ENCODE data around the gene USP46. TPM values are rescaled to one million over a fixed set of nuclear protein-coding genes. Genes with fewer than 3 reads are reported as not detected.

The USP46 gene
- total RNA-seq, 1 experiment from 2014 or later, result 49.0 TPM

DNA sequence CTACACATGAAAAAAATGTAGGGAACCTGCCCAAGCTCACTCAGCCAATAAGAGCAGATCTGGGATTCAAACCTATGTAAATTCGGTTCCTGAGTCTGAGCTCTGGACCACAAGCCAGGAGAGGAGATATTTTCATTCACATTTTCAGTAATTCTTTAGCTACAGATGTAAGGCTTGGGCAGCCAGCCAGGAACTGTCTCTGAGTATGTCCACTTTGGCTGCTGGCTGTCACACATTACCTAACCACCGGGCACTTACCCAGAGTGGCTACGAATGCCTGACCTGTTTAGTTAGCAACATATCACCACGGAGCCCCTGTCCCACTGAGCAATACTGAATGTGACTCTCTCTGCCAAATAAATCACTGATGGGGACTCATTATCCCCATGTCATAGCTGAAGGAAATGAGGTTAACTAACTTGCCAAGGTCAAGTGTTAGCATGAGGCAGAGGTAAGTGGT lies 15.3 kb downstream of the USP46 start:
- peak; percentile 31 to 38 for DNase-seq
- Histone ChIP-seq H3K4me3 (no peak overlapping the region), H3K27me3 (no peaks in the 10 kb centered on the region), H3K36me3 (peaks cover 11% of the 10 kb centered on the region; the same call in 1 of the 2 replicates), H3K4me1 (peaks cover 3% of the 10 kb centered on the region; the same call in 1 of the 2 replicates), H3K9me3 (replicated peaks) (0 out of 2 replicates have a peak, but pooled peaks cover 2% of the 10 kb centered on the region), H3K27ac (no peak overlapping the region)

DNA sequence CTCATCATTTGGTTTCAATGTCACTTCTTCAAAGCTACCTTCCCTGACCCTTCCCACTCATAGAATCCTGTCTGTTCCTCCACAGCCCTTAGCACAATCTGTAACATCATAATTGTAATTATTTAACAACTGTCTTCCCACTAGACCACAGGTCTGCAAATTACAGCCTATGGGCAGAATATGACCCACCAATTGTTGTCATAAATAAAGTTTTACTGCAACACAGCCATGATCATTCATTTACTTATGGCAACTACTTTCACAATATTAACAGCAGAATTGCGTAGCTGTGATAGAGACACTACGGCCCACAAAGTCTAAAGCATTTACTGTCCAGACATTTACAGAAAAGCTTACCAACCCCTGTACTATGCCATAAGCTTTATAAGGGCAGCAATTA lies 15.9 kb downstream of the USP46 start:
- peaks cover 3% of the 10 kb centered on the region; the same call in 1 of the 2 replicates for H3K4me1 ChIP-seq
- no peak for DNase-seq
- H3K4me3 ChIP-seq, result no peak overlapping the region
- H3K27me3 ChIP-seq, result no peaks in the 10 kb centered on the region
- no peak overlapping the region for H3K27ac ChIP-seq
- 0 out of 2 replicates have a peak, but pooled peaks cover 4% of the 10 kb centered on the region for H3K9me3 ChIP-seq (replicated peaks)
- H3K36me3 ChIP-seq, result peaks cover 7% of the 10 kb centered on the region; the same call in 1 of the 2 replicates

DNA sequence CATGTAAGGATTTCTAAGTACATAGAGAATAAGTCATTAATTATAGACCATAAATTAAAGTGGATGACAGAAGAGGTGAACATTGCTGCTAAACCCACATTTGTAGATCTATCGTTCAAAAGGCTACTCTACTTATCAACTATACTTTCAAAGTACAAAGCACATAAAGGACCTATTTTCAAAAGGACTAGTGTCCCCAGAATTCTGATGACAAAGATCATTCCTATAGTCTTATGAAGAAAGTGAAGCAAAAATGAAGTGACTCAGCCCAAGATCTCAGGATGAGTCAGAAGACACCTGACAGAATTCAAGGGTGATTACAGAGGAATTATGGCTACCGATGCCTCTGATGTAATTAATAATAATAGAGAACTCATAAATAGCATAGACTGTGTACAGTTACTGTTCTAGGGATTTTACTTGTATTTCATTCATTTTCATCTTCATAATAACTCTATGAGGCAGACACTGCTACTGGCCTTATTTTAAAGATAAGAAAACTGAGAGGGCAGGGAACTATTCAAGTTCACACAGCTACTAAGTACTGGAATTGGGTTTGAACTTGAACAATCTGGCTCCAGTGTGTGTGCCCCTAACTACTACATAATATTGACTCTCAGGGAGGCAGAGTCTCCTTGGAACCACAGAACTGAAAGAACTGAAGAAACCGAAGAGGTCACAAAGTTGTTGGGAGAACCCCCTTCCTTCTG lies 17.1 kb downstream of the USP46 start:
- Histone ChIP-seq H3K36me3 (0 out of 2 replicates have a peak, but pooled peaks cover 6% of the 10 kb centered on the region), H3K27me3 (no peaks in the 10 kb centered on the region), H3K4me1 (peaks cover 3% of the 10 kb centered on the region; the same call in 1 of the 2 replicates), H3K9me3 (replicated peaks) (0 out of 2 replicates have a peak, but pooled peaks cover 4% of the 10 kb centered on the region), H3K4me3 (no peak overlapping the region), H3K27ac (no peak overlapping the region)
- DNase-seq, result no peak

DNA sequence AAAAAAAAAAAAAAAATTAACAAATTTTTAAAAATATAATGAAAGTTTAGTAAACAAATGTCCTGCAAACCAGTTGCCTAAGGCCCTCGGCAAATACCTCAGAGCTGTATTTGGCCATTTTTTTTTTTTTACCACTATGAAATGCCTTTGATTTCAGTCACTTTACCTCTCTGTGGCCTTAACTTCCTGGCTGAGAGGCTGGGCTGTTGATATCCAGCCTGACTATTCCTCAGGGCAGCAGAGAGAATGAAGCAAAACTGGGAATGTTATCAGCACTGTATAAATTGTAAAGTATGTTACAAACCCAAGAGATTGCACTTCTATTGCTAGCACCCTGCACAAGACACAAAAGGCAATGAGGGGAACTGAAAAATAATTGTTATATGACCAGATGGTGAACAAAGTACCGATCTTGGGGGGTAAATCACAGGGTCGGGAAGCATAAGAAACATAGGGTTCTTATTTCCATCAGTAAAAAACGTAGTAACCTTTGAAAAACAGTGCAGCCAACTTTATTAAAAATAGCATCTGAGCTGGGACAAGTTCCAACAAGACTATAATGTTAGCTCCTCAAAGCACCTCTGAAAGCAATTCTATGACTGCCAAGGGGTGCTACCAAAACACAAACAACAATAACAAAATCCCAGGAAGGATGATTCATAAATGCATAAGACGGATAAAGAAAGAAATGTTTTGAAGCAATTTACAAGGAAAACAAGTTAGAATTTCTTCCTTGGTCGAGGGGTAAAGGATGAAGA lies 18.1 kb downstream of the USP46 start:
- Histone ChIP-seq H3K4me3 (no peak overlapping the region), H3K4me1 (peaks cover 3% of the 10 kb centered on the region; the same call in 1 of the 2 replicates), H3K27me3 (no peaks in the 10 kb centered on the region), H3K27ac (no peak overlapping the region), H3K9me3 (replicated peaks) (0 out of 2 replicates have a peak, but pooled peaks cover 4% of the 10 kb centered on the region), H3K36me3 (0 out of 2 replicates have a peak, but pooled peaks cover 6% of the 10 kb centered on the region)
- no peak for DNase-seq

DNA sequence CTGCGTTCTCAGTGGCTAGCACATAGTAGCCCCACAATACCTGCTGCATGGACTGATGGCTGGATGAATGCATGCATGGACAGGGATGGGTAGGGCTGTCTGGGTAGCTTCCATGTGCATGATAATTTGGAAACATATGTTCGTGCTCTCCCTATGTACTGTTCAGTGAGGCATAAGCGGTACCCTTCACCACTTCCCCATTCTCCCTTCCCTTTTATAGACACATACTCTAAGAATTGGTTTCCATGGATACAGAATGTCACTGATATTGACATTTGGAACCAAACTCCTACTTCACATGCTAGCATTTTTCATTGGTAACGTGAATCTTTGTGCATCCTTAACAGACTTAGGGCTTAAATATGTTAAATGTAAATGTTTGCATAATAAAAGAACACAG lies 20.4 kb downstream of the USP46 start:
- Histone ChIP-seq H3K27me3 (no peaks in the 10 kb centered on the region), H3K4me3 (no peak overlapping the region), H3K9me3 (replicated peaks) (0 out of 2 replicates have a peak, but pooled peaks cover 4% of the 10 kb centered on the region), H3K36me3 (0 out of 2 replicates have a peak, but pooled peaks cover 6% of the 10 kb centered on the region), H3K27ac (no peak overlapping the region), H3K4me1 (peaks cover 3% of the 10 kb centered on the region; the same call in 1 of the 2 replicates)
- DNase-seq, result no peak

DNA sequence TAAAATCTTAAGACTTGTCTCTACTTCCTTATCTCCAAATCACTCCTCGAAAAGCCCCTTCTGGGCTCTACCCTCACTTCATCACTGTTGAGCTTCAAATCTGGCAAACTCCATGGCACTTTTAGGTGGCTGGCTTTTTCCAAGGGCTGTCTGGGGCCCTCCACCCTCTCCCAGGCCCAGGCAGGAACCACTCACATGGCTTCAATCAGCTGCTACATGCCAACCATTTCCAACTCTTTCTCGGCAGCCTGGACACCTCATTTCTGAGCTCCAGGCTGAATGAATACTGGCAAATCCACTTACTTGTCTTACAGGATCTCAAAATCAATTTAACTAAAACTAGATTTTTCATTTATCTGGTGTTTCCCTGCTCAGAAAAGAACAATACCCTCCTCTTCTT lies 22.0 kb downstream of the USP46 start:
- Histone ChIP-seq H3K9me3 (replicated peaks) (0 out of 2 replicates have a peak, but pooled peaks cover 4% of the 10 kb centered on the region), H3K27me3 (no peaks in the 10 kb centered on the region), H3K27ac (no peak overlapping the region), H3K36me3 (peaks cover 6% of the 10 kb centered on the region; the same call in 1 of the 2 replicates), H3K4me3 (no peak overlapping the region), H3K4me1 (no peaks in the 10 kb centered on the region; the same call in 1 of the 2 replicates)
- no peak for DNase-seq

DNA sequence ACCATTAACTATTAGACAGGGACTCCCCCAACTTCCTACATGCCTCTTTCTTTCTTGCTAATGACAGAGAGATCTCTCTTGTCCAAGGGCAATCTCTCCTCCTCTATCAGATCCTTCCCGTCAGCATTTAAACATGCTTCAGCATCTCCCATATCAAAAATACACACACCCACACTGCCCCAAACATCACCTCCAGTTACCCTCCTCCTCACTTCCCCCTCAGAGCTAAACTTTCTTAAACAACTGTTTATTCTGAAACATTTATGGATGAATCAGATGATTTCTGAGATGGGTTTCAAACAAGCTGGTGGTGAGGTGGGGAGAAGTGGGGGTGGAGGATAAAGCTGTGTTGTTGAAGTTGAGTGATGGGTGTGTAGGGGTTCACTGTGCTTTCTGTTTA lies 23.5 kb downstream of the USP46 start:
- H3K4me1 ChIP-seq, result no peaks in the 10 kb centered on the region
- H3K9me3 ChIP-seq (replicated peaks), result 0 out of 2 replicates have a peak, but pooled peaks cover 4% of the 10 kb centered on the region
- H3K27ac ChIP-seq, result no peak overlapping the region
- peaks cover 4% of the 10 kb centered on the region for H3K36me3 ChIP-seq
- no peak for DNase-seq
- no peak overlapping the region for H3K4me3 ChIP-seq
- H3K27me3 ChIP-seq, result no peaks in the 10 kb centered on the region

DNA sequence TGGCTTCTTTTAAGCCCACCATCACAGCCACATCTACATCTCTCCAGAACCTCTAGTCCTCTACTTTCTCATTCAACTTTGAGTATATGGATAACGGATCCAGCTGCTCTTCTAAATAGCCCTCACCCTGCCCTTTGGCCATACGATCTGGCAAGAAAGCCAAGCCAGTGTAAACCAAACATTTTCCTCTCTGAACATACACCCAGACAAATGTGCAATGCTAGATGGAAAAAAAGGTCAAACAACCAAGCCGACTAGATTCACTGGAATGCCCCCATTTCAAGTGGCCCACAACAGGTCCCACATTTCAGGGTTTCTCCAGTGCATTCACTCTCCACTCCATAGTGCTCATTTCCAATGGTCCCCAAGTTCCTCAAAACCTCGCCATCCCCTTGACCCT lies 24.0 kb downstream of the USP46 start:
- no peak overlapping the region for H3K27ac ChIP-seq
- H3K27me3 ChIP-seq, result no peaks in the 10 kb centered on the region
- no peaks in the 10 kb centered on the region for H3K4me1 ChIP-seq
- H3K4me3 ChIP-seq, result no peak overlapping the region
- no peak for DNase-seq
- H3K36me3 ChIP-seq, result peaks cover 4% of the 10 kb centered on the region
- 0 out of 2 replicates have a peak, but pooled peaks cover 4% of the 10 kb centered on the region for H3K9me3 ChIP-seq (replicated peaks)

DNA sequence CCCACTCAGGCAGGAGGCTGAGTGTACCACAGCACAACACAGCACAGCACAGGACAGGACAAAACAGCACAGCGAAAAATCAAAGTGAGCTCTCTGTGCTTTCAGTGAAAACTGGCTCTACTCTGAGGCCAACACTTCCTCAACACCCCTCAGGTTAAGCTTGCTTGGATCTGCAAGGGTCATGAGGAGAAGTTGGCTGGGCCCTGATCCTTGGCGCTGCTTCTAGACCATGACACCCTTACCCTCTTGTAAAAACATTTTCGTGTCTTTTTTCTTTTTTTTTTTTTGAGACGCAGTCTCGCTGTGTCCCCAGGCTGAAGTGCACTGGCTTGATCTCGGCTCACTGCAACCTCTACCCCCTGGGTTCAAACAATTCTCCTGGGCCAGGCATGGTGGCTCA lies 25.3 kb downstream of the USP46 start:
- peaks cover under 1% of the 10 kb centered on the region for H3K36me3 ChIP-seq
- H3K4me1 ChIP-seq, result no peaks in the 10 kb centered on the region
- H3K27me3 ChIP-seq, result no peaks in the 10 kb centered on the region
- H3K9me3 ChIP-seq (replicated peaks), result 0 out of 2 replicates have a peak, but pooled peaks cover 2% of the 10 kb centered on the region
- no peak overlapping the region for H3K4me3 ChIP-seq
- DNase-seq, result no peak
- no peak overlapping the region for H3K27ac ChIP-seq

DNA sequence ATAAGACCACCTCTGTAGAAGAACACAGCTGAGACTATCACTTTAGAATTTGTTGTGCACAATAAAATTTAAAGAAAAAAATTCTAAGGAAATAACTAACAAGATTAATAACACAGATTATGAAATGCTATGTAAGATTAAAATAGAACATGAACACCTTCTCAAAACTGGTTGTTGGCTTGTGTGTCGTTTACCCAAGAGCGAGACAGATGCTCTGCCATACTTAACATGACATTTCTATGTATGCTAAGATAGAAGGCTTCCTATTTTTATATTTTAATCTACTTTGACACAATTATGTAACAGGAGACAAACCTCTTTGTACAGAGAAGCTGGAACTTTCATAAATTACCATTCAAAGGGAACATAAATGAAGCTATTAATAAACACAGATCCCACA lies 30.1 kb downstream of the USP46 start:
- Histone ChIP-seq H3K9me3 (replicated peaks) (no peaks in the 10 kb centered on the region), H3K27ac (no peak overlapping the region), H3K4me3 (no peak overlapping the region), H3K27me3 (no peaks in the 10 kb centered on the region), H3K36me3 (peaks cover 29% of the 10 kb centered on the region), H3K4me1 (peaks cover 5% of the 10 kb centered on the region; the same call in 1 of the 2 replicates)
- DNase-seq, result no peak

DNA sequence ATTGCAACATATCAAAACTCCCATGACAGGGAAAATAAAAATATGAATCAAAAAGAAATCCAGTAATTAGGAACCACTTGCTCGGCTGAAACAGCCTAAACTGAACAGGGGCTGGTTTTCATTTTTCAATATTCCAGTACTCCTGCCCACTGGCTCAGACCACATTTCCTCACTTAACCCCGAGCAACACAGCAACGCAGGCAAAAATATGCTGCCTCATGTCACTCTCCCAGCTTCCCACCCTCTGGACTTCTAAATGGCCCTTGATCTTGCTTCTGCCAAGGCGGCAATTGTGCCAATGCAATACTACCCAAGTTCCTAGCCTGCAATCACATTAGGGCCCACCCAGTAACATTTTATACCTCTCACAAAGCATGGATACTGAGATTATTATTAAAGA lies 30.6 kb downstream of the USP46 start:
- no peaks in the 10 kb centered on the region for H3K27me3 ChIP-seq
- H3K36me3 ChIP-seq, result peaks cover 29% of the 10 kb centered on the region
- no peaks in the 10 kb centered on the region for H3K9me3 ChIP-seq (replicated peaks)
- no peak overlapping the region for H3K27ac ChIP-seq
- no peak overlapping the region for H3K4me3 ChIP-seq
- H3K4me1 ChIP-seq, result peaks cover 5% of the 10 kb centered on the region; the same call in 1 of the 2 replicates
- no peak for DNase-seq

DNA sequence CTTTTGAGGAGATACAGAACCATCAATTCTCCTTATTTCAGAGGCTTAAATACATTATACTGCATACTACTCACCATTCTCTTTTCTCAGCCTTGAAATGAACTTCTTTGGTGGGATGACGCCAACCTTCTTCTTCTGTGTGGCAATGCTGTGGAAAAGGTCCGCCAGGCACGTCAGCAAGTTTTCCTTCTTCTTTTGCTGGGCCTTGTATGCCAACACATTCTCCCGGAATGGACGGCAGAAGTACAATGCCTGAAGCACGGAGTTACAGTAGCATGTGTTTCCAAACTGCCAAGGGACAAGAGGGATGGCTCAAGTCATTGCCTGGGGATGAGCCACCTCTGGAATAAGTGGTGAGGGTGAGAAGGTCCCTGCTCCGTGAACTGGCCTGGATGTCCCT lies 31.2 kb downstream of the USP46 start:
- no peak overlapping the region for H3K27ac ChIP-seq
- peaks cover 5% of the 10 kb centered on the region for H3K4me1 ChIP-seq
- H3K36me3 ChIP-seq, result peaks cover 29% of the 10 kb centered on the region
- no peak overlapping the region for H3K4me3 ChIP-seq
- DNase-seq, result no peak
- no peaks in the 10 kb centered on the region for H3K27me3 ChIP-seq
- H3K9me3 ChIP-seq (replicated peaks), result no peaks in the 10 kb centered on the region

DNA sequence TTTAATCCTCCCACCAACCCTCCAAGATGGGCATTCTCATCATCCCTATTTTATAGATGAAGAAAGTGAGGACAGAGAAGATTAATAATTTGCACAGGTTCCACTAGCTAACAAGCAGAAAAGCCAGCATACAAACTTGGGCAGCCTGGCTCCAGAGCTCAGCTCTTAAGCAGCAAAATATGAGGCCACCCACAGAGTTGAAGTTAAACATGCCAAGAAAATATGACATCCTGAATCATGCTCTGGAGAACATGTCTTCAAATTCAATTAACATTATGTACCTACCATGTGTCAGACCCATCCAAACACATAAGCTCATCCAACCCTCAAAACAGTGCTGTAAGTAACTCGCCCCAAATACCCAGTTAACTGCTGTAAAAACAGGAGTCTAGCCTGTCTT lies 33.9 kb downstream of the USP46 start:
- peak in 1 of 2 experiments; percentile 25 for DNase-seq
- H3K27ac ChIP-seq, result no peak overlapping the region
- H3K4me3 ChIP-seq, result no peak overlapping the region
- H3K27me3 ChIP-seq, result no peaks in the 10 kb centered on the region
- H3K36me3 ChIP-seq, result peaks cover 37% of the 10 kb centered on the region
- no peaks in the 10 kb centered on the region for H3K9me3 ChIP-seq (replicated peaks)
- peaks cover 5% of the 10 kb centered on the region for H3K4me1 ChIP-seq

DNA sequence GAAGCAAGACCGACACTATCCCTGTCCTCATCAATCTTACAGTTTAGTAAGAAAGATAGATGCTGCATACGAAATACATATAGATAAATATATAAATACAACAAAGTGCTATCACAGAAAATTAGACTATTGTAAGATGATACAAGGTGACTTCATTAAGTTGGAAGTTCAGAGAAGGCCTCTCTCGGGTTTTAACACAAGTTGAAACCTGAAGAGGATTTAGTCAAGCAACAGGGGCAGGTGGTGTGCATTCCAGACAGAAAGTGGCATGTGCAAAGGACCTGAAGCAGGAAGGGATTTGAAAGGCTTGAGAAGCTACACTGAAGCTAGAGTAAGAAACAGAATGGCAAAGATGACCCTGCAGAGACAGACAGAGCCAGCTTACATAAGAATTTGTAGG lies 36.5 kb downstream of the USP46 start:
- Histone ChIP-seq H3K4me1 (peaks cover 11% of the 10 kb centered on the region), H3K9me3 (replicated peaks) (no peaks in the 10 kb centered on the region), H3K4me3 (no peak overlapping the region), H3K27ac (no peak overlapping the region), H3K36me3 (peaks cover 35% of the 10 kb centered on the region), H3K27me3 (no peaks in the 10 kb centered on the region)
- DNase-seq, result peak; percentile 30 to 48

DNA sequence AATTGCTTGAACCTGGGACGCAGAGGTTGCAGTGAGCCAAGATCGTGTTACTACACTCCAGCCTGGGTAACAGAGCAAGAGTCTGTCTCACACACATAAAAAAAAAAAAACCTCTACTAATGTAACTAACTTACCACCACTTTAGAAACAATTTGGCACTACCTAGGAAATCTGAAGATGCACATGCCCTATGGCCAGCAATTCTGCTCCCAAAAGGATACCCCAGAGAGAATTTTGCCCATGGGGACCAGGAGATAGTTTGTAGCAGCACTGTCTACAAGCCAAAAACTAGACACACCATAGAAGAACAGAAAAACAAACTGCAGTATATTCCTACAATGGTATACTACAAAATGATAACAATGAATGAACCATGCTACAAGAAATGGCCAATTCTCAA lies 37.5 kb downstream of the USP46 start:
- Histone ChIP-seq H3K27ac (no peak overlapping the region), H3K36me3 (peaks cover 29% of the 10 kb centered on the region), H3K4me3 (no peak overlapping the region), H3K9me3 (replicated peaks) (no peaks in the 10 kb centered on the region), H3K4me1 (peaks cover 11% of the 10 kb centered on the region), H3K27me3 (no peaks in the 10 kb centered on the region)
- no peak for DNase-seq

Data from SJCRH30 (cell line).